ENCODE results near the gene ANKRD45.

- TF ChIP-seq CTCF (IDR thresholded peaks at IDR 0.05) (no peak), POLR2A (IDR thresholded peaks at IDR 0.05; ENCODE audit: low read depth) (no peak), POLR2AphosphoS5 (IDR thresholded peaks at IDR 0.05) (no peak)
Measured at GRCh38 chr1:173562813-173563212, 106.8 kb downstream of the ANKRD45 start.
